Esophagus muscularis mucosa (tissue), 4 donors: ENCODE results near the gene BTF3. TPM values are rescaled to one million over a fixed set of nuclear protein-coding genes. Genes with fewer than 3 reads are reported as not detected.

Experiments
- DNase-seq: peaks from one replicate; pipeline ENCODE4 v3.0.0-alpha.2; 2017; ENCODE audit errors: extremely low spot score
- H3K27ac ChIP-seq, 4 donors: fragments of 200-600 bp; sonication (generic); replicated peaks in 1 of 4; 1 replicate in 3 of 4; 2 replicates in 1 of 4; pipeline ENCODE4 v1.5.1; 2016 to 2019; ENCODE audit warnings: mild to moderate bottlenecking in 1 of 4
- H3K27me3 ChIP-seq, 4 donors: fragments of 200-600 bp; sonication (generic); one replicate each; pipeline versions ENCODE4 v1.5.1 to v1.6.0; 2016 to 2019
- H3K36me3 ChIP-seq, 4 donors: fragments of 200-600 bp; sonication (generic); one replicate each; pipeline ENCODE4 v1.5.1; 2016 to 2019
- H3K4me1 ChIP-seq, 4 donors: fragments of 200-600 bp; sonication (generic); one replicate each; pipeline ENCODE4 v1.5.1; 2016 to 2019
- H3K4me3 ChIP-seq, 4 donors: fragments of 200-600 bp; sonication (generic); 1 replicate in 2 of 4; 2 replicates in 2 of 4; pipeline ENCODE4 v1.5.1; 2016 to 2019; ENCODE audit warnings: mild to moderate bottlenecking in 4 of 4, moderate library complexity in 1 of 4
- H3K9me3 ChIP-seq, 4 donors: fragments of 200-600 bp; sonication (generic); 1 replicate in 3 of 4; 2 replicates in 1 of 4; pipeline ENCODE4 v1.5.1; 2016 to 2019
- CTCF ChIP-seq, 3 experiments: fragments of 200-600 bp in 2 of 3; fragments of 450-650 bp in 1 of 3; sonication (generic) in 2 of 3; IDR thresholded peaks; one replicate each; pipeline ENCODE4 v1.5.1; 2017 to 2019; ENCODE audit warnings: antibody characterized with exemption in 3 of 3, mild to moderate bottlenecking in 2 of 3, moderate library complexity in 1 of 3
- EP300 ChIP-seq: sonication (generic); formaldehyde crosslinking; IDR thresholded peaks from one replicate; pipeline ENCODE4 v1.6.1; 2017; ENCODE audit warnings: antibody characterized with exemption
- POLR2A ChIP-seq: fragments of 450-650 bp; IDR thresholded peaks from one replicate; pipeline ENCODE4 v1.6.1; 2017; ENCODE audit warnings: antibody characterized with exemption, moderate library complexity, mild to moderate bottlenecking, low read depth
- POLR2AphosphoS5 ChIP-seq, 2 donors: sonication (generic); formaldehyde crosslinking; IDR thresholded peaks; one replicate each; pipeline ENCODE4 v1.6.1; 2017; ENCODE audit warnings: antibody characterized with exemption in 2 of 2
- WGBS: methylation state at CpG from one replicate; pipeline ENCODE4 v1.1.5; 2018; 5-methylcytosine and 5-hydroxymethylcytosine counted together
- intact Hi-C: fragments of 100-400 bp; cut with DNase I; formaldehyde crosslinking; loops from one replicate; pipeline ENCODE4 v1.15.1; 2023
- total RNA-seq, 4 donors: library from RNA; depleted of rRNA; stranded (reverse); fragments of >200 nt; gene quantifications; one replicate each; pipeline versions ENCODE4 v1.1.0 to v1.2.1, GENCODE V29; 2016

The BTF3 gene
- total RNA-seq, 4 donors from 2014 or later = 455 to 574 (median 539) TPM

GRCh38 chr5:73515232-73515631 is 17.0 kb downstream of the BTF3 start:
- WGBS = 49% methylated on average over 4 of the region's 4 CpGs
- H3K4me1 ChIP-seq = peaks cover 0 to 6% (median 2%) of the 10 kb centered on the region in 4 donors
- no peaks in the 10 kb centered on the region for H3K36me3 ChIP-seq

GRCh38 chr5:73519531-73520283 is 21.5 kb downstream of the BTF3 start:
- DNase-seq = no peak
- H3K4me1 ChIP-seq = peaks cover 0 to 14% (median 2%) of the 10 kb centered on the region in 4 donors
- no peaks in the 10 kb centered on the region for H3K27me3 ChIP-seq
- no peak overlapping the region for H3K27ac ChIP-seq
- no peaks in the 10 kb centered on the region for H3K36me3 ChIP-seq
- H3K4me3 ChIP-seq = no peak overlapping the region
- TF ChIP-seq POLR2A = no peak
- TF ChIP-seq POLR2AphosphoS5 (IDR thresholded peaks at IDR 0.05) = no peak
- no peak for TF ChIP-seq EP300
- peak; percentile 58 to 76 (median 64) for TF ChIP-seq CTCF (IDR thresholded peaks at IDR 0.05)
- H3K9me3 ChIP-seq = no peaks in the 10 kb centered on the region
- 17% methylated on average over 16 of the region's 16 CpGs for WGBS
- intact Hi-C loops = loop anchor here (1.0 kb wide), 1 partner anchor 17 kb away; no protein-coding TSS in a partner anchor

More at GRCh38 chr5:73515232-73515631, 17.0 kb downstream of the BTF3 start:
- Histone ChIP-seq H3K27ac (no peak overlapping the region), H3K27me3 (no peaks in the 10 kb centered on the region), H3K9me3 (no peaks in the 10 kb centered on the region), H3K4me3 (no peak overlapping the region)
- no peak for DNase-seq
- no peak for TF ChIP-seq POLR2AphosphoS5 (IDR thresholded peaks at IDR 0.05)
- no peak for TF ChIP-seq CTCF (IDR thresholded peaks at IDR 0.05)
- no peak for TF ChIP-seq EP300
- TF ChIP-seq POLR2A = no peak
- intact Hi-C loops = no loop called here

- DNase-seq = no peak
- Histone ChIP-seq H3K36me3 (no peaks in the 10 kb centered on the region), H3K4me1 (peaks cover 0 to 32% (median 16%) of the 10 kb centered on the region in 4 donors), H3K9me3 (no peaks in the 10 kb centered on the region), H3K27me3 (no peaks in the 10 kb centered on the region), H3K4me3 (no peak overlapping the region), H3K27ac (no peak overlapping the region)
- TF ChIP-seq POLR2AphosphoS5 (IDR thresholded peaks at IDR 0.05) = no peak
- TF ChIP-seq POLR2A = no peak
- TF ChIP-seq EP300 = no peak
- TF ChIP-seq CTCF (IDR thresholded peaks at IDR 0.05) = no peak
- intact Hi-C loops = no loop called here
- WGBS = 93% methylated on average over 7 of the region's 7 CpGs
Observed at GRCh38 chr5:73522989-73523388, 24.7 kb downstream of the BTF3 start.

- no peak overlapping the region for H3K27ac ChIP-seq
- no peaks in the 10 kb centered on the region for H3K9me3 ChIP-seq
- DNase-seq = no peak
- H3K4me3 ChIP-seq = no peak overlapping the region
- whole genome bisulfite sequencing = 81% methylated on average over 1 of the region's 1 CpG
- H3K27me3 ChIP-seq = no peaks in the 10 kb centered on the region
- H3K36me3 ChIP-seq = no peaks in the 10 kb centered on the region
- peaks cover 0 to 32% (median 16%) of the 10 kb centered on the region in 4 donors for H3K4me1 ChIP-seq
- intact Hi-C loops = no loop called here
- TF ChIP-seq POLR2AphosphoS5 (IDR thresholded peaks at IDR 0.05) = no peak
- TF ChIP-seq CTCF (IDR thresholded peaks at IDR 0.05) = no peak
- TF ChIP-seq POLR2A = no peak
- no peak for TF ChIP-seq EP300
Observed at GRCh38 chr5:73523861-73524260, 25.6 kb downstream of the BTF3 start.
